Calu3 (cell line): Measurements from ENCODE around the gene CDH5. TPM values are rescaled to one million over a fixed set of nuclear protein-coding genes. Genes with fewer than 3 reads are reported as not detected.

Source experiments
- BruUV-seq: library from RNA; stranded (reverse); fragments of 400-500 nt; replicated peaks from 2 replicates; lab custom pipeline; 2021; lab: Mats Ljungman, UMichigan
- CTCF ChIA-PET: fragments of 300-600 bp; sonication (Branson Sonifier 250); formaldehyde crosslinking; loops from one replicate; lab custom pipeline; 2022; ENCODE audit warnings: antibody characterized with exemption; lab: Charles Lee
- DNase-seq: peaks from one replicate; pipeline ENCODE4 v3.0.0; 2022
- H3K27ac Mint-ChIP-seq: one replicate; pipeline ENCODE4 v1.8.0; 2022; ENCODE audit warnings: mixed read lengths; ENCODE audit not compliant: unreplicated experiment
- H3K27me3 Mint-ChIP-seq: one replicate; pipeline ENCODE4 v1.8.0; 2022; ENCODE audit warnings: mixed read lengths; ENCODE audit not compliant: unreplicated experiment
- H3K36me3 Mint-ChIP-seq: one replicate; pipeline ENCODE4 v1.8.0; 2022; ENCODE audit warnings: mild to moderate bottlenecking, moderate library complexity, mixed read lengths; ENCODE audit not compliant: insufficient read depth, unreplicated experiment
- H3K4me1 Mint-ChIP-seq: one replicate; pipeline ENCODE4 v1.8.0; 2022; ENCODE audit warnings: mild to moderate bottlenecking, low read depth, mixed read lengths; ENCODE audit not compliant: unreplicated experiment
- H3K4me3 Mint-ChIP-seq: one replicate; pipeline ENCODE4 v1.8.0; 2022; ENCODE audit warnings: mild to moderate bottlenecking, low read depth, moderate library complexity, mixed read lengths; ENCODE audit not compliant: unreplicated experiment
- H3K9me3 Mint-ChIP-seq: one replicate; pipeline ENCODE4 v1.8.0; 2022; ENCODE audit warnings: low read depth, mixed read lengths; ENCODE audit not compliant: unreplicated experiment
- intact Hi-C: fragments of 100-400 bp; cut with micrococcal nuclease; formaldehyde crosslinking; loops from one replicate; pipeline ENCODE4 v1.10.0; 2022; ENCODE audit not compliant: unreplicated experiment
- total RNA-seq: library from RNA; stranded (reverse); gene quantifications from 2 replicates; pipeline ENCODE4 v1.2.3, GENCODE V29; 2022
- TF ChIP-seq, protein P1 (sequence below): fragments of 200-600 bp; IDR thresholded peaks from one replicate; pipeline ENCODE4 v1.8.0; 2022; ENCODE audit warnings: antibody characterized with exemption; ENCODE audit not compliant: unreplicated experiment

CDH5 gene
- total RNA-seq, 1 experiment from 2014 or later: not detected

DNA sequence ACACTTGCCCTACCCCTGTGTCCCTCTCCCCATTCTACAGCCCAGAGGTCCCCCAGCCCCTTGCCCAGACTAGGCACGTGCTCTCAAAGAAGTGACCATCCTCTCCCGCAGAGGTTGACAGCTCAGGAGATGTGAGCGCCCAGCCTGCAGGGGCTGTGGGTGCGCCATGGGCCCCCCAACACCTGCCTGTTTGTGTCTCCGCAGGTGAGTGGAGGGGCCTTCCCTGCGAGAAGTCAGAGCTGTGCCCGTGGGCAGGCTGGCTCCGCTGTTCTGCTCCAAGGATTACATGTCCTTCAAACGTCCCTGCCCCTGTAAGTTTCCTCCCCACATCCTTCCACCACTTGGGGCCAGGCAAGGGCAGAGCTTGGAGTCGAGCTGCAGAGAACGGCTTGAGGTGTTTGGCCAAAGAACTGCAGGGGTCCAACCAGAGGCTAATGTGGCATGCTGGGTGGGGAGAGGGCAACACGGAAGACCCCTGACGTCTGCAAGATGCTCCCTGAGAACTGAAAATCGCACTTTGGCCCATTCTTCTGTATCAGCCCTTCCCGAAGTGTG, 71.0 kb downstream of the CDH5 start:
- H3K4me3 Mint-ChIP-seq: no peak overlapping the region
- H3K36me3 Mint-ChIP-seq: no peaks in the 10 kb centered on the region
- H3K4me1 Mint-ChIP-seq: peaks cover 6% of the 10 kb centered on the region
- H3K27ac Mint-ChIP-seq: no peak overlapping the region
- peaks cover 37% of the 10 kb centered on the region for H3K27me3 Mint-ChIP-seq
- no peaks in the 10 kb centered on the region for H3K9me3 Mint-ChIP-seq
- no peak for DNase-seq
- TF ChIP-seq, protein P1, sequence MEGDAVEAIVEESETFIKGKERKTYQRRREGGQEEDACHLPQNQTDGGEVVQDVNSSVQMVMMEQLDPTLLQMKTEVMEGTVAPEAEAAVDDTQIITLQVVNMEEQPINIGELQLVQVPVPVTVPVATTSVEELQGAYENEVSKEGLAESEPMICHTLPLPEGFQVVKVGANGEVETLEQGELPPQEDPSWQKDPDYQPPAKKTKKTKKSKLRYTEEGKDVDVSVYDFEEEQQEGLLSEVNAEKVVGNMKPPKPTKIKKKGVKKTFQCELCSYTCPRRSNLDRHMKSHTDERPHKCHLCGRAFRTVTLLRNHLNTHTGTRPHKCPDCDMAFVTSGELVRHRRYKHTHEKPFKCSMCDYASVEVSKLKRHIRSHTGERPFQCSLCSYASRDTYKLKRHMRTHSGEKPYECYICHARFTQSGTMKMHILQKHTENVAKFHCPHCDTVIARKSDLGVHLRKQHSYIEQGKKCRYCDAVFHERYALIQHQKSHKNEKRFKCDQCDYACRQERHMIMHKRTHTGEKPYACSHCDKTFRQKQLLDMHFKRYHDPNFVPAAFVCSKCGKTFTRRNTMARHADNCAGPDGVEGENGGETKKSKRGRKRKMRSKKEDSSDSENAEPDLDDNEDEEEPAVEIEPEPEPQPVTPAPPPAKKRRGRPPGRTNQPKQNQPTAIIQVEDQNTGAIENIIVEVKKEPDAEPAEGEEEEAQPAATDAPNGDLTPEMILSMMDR: no peak
- intact Hi-C loops: no loop called here
- BruUV-seq: no TSS peak
- CTCF ChIA-PET: no interaction called here

DNA sequence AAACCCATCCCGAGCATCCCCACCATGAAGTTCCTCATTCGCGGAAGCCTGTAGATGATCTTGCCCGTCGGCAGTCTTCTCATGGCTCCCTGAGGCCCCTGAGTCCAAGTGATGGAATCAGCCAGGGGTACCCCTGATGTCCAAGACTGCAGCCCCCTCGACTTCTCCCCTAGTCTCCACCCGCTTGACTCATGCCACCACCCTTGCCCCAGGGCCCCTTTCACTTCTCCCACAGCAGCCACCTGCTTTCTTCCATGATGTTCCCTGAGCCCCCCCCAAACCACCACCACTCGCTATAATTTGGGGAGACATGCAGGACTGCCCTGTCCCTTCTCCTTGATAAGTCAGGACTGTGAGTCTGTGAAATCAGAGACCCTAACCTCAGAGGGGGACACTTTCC, 72.0 kb downstream of the CDH5 start:
- Mint-ChIP-seq H3K4me1 (peaks cover 3% of the 10 kb centered on the region), H3K36me3 (no peaks in the 10 kb centered on the region), H3K27ac (no peak overlapping the region), H3K4me3 (no peak overlapping the region), H3K27me3 (peaks cover 40% of the 10 kb centered on the region), H3K9me3 (no peaks in the 10 kb centered on the region)
- TF ChIP-seq, protein P1: no peak
- intact Hi-C loops: no loop called here
- CTCF ChIA-PET: no interaction called here
- no peak for DNase-seq
- BruUV-seq: no TSS peak

DNA sequence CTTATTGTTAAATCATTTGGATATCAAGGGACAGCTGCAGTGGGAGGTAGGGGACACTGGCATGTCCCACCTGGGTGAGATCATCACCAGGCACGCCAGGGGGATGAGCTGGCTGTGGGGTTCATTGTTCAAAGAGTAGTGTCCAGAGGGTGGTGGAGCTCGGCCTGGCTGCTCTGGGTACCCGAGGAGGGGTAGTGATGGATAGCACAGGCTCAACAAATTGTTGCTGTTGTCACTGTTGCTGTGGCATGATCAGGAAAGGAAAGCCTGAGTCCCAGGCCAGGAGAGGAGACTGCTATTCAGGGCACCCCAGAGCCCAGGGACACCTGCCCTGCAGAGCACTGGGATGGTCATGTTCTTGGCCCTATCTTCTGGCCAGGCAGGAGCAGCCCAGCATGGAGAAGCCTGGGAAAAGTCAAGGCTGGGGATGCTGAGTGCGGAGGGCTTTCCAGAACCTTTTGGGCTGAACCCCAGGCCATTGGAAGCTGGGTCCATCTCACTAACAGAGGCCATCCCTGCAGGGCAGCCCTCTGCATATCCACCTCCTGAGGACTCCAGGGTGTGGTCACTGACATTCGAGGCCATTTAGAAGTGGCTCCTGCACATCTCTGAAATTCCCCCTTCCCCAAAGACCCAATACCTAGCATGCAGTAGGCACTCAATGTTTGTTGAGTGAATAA, 72.7 kb downstream of the CDH5 start:
- Mint-ChIP-seq H3K4me3 (no peak overlapping the region), H3K36me3 (no peaks in the 10 kb centered on the region), H3K4me1 (no peaks in the 10 kb centered on the region), H3K9me3 (no peaks in the 10 kb centered on the region), H3K27me3 (peaks cover 47% of the 10 kb centered on the region), H3K27ac (no peak overlapping the region)
- CTCF ChIA-PET: interaction anchor here (1.3 kb wide), 1 partner anchor 69 kb away, joined by 3 read pairs; no protein-coding TSS in a partner anchor
- no peak for DNase-seq
- TF ChIP-seq, protein P1: no peak
- BruUV-seq: no TSS peak
- intact Hi-C loops: no loop called here

DNA sequence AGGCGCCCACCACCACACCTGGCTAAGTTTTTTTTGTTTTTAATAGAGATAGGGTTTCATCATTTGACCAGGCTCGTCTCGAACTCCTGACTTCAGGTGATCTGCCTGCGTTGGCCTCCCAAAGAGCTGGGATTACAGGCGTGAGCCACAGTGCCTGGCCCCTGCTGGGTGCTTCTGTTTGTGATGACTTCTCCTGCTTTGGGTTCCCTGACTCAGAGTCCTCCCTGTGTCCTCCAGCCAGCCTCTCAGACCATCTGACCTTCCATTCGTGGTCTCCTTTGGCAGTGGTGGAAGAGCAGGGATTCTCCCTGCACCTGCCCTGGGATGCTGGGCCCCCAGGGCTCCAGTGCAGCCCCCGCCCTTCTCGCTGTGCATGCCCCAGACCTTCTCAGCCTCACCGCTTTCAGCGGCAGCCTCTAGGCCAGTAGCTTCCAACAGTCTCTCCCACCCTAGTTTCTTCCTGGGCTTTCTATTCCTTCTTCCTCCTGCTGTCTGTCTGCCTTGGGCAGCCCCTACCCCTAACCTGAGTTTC, 73.8 kb downstream of the CDH5 start:
- TF ChIP-seq, protein P1: no peak
- H3K27ac Mint-ChIP-seq: no peak overlapping the region
- intact Hi-C loops: no loop called here
- DNase-seq: no peak
- H3K4me1 Mint-ChIP-seq: no peaks in the 10 kb centered on the region
- no peak overlapping the region for H3K4me3 Mint-ChIP-seq
- H3K36me3 Mint-ChIP-seq: no peaks in the 10 kb centered on the region
- peaks cover 58% of the 10 kb centered on the region for H3K27me3 Mint-ChIP-seq
- CTCF ChIA-PET: interaction anchor here (1.3 kb wide), 1 partner anchor 68 kb away, joined by 3 read pairs; no protein-coding TSS in a partner anchor
- no TSS peak for BruUV-seq
- H3K9me3 Mint-ChIP-seq: no peaks in the 10 kb centered on the region
